ENCODE results near the gene BEST4.

DNA sequence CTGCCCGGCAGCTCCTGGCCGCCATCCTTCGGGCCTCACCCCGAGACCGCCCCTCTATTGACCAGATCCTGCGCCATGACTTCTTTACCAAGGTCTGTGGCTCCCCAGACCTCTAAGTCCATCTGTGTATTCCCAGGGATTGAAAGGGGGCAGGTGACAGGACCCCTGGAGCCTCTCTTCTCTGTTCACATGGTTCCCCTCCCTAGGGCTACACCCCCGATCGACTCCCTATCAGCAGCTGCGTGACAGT is 15.0 kb upstream of the BEST4 start:
- TF ChIP-seq, protein P1, sequence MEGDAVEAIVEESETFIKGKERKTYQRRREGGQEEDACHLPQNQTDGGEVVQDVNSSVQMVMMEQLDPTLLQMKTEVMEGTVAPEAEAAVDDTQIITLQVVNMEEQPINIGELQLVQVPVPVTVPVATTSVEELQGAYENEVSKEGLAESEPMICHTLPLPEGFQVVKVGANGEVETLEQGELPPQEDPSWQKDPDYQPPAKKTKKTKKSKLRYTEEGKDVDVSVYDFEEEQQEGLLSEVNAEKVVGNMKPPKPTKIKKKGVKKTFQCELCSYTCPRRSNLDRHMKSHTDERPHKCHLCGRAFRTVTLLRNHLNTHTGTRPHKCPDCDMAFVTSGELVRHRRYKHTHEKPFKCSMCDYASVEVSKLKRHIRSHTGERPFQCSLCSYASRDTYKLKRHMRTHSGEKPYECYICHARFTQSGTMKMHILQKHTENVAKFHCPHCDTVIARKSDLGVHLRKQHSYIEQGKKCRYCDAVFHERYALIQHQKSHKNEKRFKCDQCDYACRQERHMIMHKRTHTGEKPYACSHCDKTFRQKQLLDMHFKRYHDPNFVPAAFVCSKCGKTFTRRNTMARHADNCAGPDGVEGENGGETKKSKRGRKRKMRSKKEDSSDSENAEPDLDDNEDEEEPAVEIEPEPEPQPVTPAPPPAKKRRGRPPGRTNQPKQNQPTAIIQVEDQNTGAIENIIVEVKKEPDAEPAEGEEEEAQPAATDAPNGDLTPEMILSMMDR (IDR thresholded peaks at IDR 0.05; ENCODE audit: low read length), result no peak
- TF ChIP-seq EZH2 (IDR thresholded peaks at IDR 0.05; ENCODE audit: borderline replicate concordance, low read length), result no peak

All from OCI-LY1 (cell line).